GM13977 (cell line): ENCODE data around the gene SLC4A2.
"Not testable (repeated sequence)": the region's sequence is repeated elsewhere in the genome, so short reads cannot be mapped to it uniquely, and the experiment has no call there.

Source experiments
- DNase-seq: peaks from one replicate; pipeline ENCODE4 v3.0.0; 2012; ENCODE audit warnings: low spot score
- CTCF ChIP-seq: IDR thresholded peaks from 2 replicates; pipeline ENCODE4 v1.5.1; 2012; ENCODE audit warnings: mild to moderate bottlenecking, control low read depth; ENCODE audit not compliant: insufficient read depth; ENCODE audit errors: extremely low read depth, missing control alignments
- in situ Hi-C: fragments of 300-500 bp; cut with MboI; formaldehyde crosslinking; loops from one replicate; pipeline ENCODE4 v1.12.0; 2022; ENCODE audit warnings: low sequenced_read_pairs, low pct_unique_long_range_greater_than_20kb, mixed read lengths, inconsistent platforms; ENCODE audit not compliant: unreplicated experiment

SLC4A2 gene

DNA sequence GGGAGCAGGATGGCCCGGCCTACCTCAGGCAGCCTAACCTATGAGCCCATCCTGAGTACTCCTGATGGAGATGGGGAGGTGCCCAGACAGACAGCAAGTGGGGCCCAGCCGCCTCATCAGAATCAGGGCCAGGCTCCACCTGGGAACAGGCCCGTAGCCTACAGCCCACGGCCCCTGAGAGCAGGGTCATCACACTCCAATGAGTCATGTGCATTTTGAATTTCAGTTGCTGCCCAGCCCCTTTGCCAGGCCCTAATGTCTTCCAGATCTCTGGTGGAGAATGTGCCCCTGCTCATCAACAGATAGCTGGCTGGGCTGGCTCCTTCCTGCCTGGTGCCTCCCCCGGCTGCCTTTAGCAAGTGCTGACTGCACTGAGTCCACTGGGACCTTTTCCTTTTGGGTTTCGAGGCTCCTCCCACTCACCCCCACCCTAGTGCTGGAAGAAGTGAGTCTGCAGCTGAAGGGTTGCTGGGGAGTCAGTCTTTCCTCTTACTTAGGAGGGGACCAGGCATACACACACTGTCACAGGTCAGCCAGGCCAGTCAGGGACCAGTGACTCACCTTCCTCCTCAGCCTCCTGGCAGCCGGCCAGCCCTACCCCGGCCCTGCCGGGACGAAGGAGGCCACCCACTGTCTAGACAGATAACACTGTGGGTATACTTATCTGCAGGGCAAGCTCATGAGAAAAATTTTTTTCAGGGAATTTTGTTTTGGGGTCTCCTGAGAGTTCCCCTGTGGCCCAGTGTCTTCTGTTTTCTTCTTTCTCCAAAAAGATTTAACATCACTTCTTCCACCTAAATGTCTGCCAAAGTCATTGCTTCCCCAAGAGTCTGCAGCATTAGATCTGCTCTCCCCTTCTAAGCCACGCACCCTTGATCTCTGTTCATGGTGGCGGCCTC, 20.2 kb upstream of the SLC4A2 start:
- TF ChIP-seq CTCF: no peak
- DNase-seq: no peak
- in situ Hi-C loops: no loop called here

DNA sequence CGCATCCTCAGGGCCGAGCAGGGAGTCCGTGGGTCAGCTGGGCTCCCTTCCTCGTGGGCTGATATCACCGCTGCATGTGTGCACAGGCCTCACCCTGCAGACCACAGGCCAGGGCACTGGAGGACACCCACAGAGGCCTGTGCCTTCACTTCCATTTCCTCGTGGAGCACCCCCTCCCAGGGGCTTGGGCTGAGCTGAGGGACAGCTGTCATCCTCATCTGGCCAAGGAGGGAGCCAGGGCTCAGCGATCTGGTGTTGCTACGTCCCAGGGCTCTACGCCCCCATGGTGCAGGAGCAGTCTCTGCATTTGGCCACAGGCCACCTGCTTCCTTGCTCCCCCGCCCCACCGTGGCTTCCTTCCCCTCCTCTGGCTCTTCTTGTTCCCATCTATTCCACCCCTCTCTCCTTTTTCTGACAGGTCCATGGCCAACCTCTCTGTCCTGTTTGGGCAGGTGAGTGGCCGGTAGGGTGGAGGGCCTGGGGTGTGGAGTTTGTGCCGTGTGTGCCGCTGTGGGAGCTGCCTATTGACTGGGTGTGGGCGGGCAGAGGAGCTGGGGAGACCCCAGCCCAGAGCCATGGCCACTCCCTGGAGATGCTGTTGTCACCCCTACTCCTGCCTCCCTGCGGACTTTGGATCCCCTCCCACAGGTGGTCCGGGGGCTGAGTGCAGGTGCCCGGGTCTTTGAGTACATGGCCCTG, 19.4 kb upstream of the SLC4A2 start:
- in situ Hi-C loops: no loop called here
- no peak for TF ChIP-seq CTCF
- no peak for DNase-seq

DNA sequence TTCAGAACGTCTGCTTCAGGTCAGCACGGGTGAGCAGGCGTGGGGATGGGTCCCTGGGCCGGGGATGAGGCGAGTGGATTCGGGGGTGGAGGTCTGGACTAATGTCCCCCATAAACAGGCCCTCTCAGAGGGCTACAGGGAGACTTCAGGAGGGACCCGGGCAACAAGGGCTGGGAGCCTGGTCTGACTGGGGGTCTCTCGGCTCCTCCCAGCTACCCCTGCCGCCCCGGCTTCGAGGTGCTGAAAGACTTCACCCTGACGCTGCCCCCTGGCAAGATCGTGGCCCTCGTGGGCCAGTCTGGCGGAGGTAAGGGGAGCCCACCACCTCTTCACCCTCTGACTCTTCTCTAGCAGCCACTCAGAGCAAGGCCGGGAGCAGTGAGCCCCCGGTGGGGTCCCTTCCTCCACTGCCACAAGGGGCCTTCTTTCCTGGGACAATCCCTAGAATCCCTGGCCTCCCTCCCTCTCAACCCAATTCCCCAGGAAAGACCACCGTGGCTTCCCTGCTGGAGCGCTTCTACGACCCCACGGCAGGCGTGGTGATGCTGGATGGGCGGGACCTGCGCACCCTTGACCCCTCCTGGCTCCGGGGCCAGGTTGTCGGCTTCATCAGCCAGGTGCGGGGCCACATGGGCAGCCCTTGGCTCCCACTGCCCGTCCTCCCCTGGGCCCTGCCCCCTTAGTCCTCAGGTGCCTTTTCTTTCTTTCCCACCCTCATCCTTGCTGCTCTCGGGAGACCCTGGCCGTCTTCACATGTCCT, 18.6 kb upstream of the SLC4A2 start:
- DNase-seq: no peak
- TF ChIP-seq CTCF: no peak
- in situ Hi-C loops: no loop called here

DNA sequence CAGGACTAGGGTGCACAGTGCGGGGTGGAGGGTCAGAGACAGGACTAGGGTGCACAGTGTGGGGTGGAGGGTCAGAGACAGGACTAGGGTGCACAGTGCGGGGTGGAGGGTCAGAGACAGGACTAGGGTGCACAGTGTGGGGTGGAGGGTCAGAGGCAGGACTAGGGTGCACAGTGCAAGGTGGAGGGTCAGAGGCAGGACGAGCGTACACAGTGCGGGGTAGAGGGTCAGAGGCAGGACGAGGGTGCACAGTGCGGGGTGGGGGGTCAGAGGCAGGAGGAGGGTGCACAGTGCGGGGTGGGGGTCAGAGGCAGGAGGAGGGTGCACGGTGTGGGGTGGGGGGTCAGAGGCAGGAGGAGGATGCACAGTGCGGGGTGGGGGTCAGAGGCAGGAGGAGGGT, 15.9 kb upstream of the SLC4A2 start:
- DNase-seq, in situ Hi-C loops: not testable (repeated sequence)

DNA sequence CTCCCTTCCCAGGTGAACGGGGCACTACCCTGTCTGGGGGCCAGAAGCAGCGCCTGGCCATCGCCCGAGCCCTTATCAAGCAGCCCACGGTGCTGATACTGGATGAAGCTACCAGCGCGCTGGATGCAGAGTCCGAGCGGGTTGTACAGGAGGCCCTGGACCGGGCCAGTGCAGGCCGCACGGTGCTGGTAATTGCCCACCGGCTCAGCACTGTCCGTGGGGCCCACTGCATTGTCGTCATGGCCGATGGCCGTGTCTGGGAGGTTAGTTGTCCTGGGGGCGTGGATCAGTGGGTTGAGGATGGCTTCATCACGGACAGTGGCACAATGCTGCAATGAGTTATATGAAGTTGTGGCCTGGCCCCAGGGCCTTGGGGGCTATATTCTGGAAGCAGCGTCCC, 15.4 kb upstream of the SLC4A2 start:
- no peak for DNase-seq
- no peak for TF ChIP-seq CTCF
- in situ Hi-C loops: no loop called here

DNA sequence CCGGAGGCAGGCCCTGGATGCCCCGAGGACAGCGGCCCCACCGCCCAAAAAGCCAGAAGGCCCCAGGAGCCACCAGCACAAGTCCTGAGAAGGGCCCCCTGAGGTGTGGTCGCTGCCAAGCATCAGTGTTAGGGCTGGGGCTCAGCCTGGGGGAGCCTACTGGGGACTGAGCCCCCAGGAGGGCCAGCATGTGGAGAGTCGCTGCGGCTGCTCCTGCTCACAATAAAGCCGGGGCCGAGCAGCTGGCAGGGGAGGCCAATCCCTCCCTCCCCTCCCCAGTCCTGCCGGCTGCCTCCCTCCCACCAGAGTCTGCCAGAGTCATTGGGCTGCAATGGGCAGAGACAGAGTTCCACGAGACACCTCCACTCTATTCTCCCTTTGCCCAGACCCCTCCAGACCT, 14.1 kb upstream of the SLC4A2 start:
- in situ Hi-C loops: no loop called here
- no peak for DNase-seq
- TF ChIP-seq CTCF: no peak

- in situ Hi-C loops: no loop called here
Observed at GRCh38 chr7:151045967-151046366, 13.4 kb upstream of the SLC4A2 start.

More at GRCh38 chr7:151045967-151046366, 13.4 kb upstream of the SLC4A2 start:
- DNase-seq: no peak
- TF ChIP-seq CTCF: no peak
